GM12865 (cell line): ENCODE measurements around the gene NXPE3.

Experiments used
- DNase-seq: peaks from one replicate; pipeline ENCODE4 v3.0.0; 2010; ENCODE audit warnings: low read depth
- H3K4me3 ChIP-seq: 2 replicates; pipeline ENCODE4 v1.5.1; 2011; ENCODE audit warnings: mild to moderate bottlenecking, low read depth, low read length, control low read depth
- TF ChIP-seq, protein P1 (sequence below): IDR thresholded peaks from 2 replicates; pipeline ENCODE4 v1.5.1; 2011; ENCODE audit warnings: low read length, control low read depth, low read depth, inconsistent platforms; ENCODE audit not compliant: insufficient read depth; ENCODE audit errors: missing control alignments

The NXPE3 gene

DNA sequence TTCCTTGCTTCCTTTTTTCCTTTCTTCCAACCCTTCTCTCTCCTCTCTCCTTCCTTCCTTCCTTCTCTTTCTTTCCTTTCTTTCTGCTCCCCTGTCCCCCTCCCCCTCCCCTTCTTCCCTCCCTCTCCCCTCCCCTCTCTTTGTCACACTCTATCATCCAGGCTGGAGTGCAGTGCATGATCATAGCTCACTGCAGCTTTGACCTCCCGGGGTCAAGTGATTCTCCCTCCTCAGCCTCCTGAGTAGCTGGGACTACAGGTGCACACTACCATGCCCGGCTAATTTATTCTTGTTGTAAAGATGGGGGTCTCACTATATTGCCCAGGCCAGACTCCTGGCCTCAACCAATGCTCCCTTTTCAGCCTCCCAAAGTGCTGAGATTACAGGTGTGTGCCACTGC, 89.0 kb downstream of the NXPE3 start:
- TF ChIP-seq, protein P1, sequence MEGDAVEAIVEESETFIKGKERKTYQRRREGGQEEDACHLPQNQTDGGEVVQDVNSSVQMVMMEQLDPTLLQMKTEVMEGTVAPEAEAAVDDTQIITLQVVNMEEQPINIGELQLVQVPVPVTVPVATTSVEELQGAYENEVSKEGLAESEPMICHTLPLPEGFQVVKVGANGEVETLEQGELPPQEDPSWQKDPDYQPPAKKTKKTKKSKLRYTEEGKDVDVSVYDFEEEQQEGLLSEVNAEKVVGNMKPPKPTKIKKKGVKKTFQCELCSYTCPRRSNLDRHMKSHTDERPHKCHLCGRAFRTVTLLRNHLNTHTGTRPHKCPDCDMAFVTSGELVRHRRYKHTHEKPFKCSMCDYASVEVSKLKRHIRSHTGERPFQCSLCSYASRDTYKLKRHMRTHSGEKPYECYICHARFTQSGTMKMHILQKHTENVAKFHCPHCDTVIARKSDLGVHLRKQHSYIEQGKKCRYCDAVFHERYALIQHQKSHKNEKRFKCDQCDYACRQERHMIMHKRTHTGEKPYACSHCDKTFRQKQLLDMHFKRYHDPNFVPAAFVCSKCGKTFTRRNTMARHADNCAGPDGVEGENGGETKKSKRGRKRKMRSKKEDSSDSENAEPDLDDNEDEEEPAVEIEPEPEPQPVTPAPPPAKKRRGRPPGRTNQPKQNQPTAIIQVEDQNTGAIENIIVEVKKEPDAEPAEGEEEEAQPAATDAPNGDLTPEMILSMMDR: no peak
- no peak overlapping the region for H3K4me3 ChIP-seq
- DNase-seq: no peak

DNA sequence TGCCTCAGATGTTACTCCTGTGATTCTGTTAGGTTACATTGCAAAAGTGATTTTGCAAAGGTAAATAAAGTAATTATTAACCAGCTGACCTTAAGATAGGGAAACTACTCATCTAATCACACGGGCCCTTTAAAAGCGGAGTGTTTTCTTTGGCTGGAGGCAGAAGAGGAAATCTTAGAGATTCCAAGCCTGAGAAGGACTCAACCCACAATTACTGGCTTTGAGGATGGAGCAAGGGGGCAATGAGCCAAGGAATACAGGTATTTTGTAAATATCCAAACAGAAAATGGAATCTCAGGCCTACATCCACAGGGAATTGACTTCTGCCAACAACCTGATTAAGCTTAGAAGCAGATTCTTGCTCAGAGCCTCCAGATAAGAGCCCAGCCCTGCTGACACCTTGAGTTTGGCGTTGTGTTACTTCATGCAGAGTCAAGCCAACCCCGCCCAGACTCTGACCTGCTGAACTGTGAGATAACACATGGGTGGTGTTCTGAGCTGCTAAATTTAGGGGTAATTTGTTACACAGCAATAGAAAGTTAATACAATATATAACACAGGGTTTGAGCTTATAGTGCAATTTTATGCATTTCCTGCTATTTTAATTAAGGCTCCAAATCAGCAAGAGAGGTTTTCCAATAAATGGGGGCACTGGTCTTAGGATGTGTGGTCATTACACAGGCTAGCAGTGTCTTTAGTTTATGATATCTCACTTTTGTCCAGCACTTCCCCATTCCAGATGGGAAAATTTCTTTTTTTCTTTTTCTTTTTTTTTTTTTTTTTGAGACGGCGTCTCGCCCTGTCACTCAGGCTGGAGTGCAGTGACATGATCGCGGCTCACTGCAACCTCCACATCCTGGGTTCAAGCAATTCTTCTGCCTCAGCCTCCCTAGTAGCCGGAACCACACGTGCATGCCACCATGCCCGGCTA, 89.8 kb downstream of the NXPE3 start:
- no peak overlapping the region for H3K4me3 ChIP-seq
- TF ChIP-seq, protein P1: no peak
- DNase-seq: no peak

DNA sequence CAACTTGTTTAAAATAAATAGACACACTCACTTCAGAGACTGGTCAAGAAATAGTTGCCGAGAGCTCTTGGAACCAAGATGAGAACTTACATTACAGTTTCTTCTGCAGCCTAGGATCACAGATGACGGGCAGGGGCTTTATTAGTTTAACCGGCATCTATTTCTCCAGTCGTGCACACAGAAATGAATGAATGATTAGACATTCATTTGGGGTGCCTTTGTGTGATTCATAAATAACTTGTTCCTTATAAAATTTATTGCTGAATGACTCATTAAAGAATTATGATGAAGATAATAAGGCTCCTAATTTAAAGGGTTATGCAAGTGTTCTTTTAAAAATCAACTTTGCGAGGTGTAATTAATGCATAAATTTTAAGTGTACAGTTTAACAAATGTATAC, 91.1 kb downstream of the NXPE3 start:
- no peak for DNase-seq
- TF ChIP-seq, protein P1: no peak
- H3K4me3 ChIP-seq: no peak overlapping the region

DNA sequence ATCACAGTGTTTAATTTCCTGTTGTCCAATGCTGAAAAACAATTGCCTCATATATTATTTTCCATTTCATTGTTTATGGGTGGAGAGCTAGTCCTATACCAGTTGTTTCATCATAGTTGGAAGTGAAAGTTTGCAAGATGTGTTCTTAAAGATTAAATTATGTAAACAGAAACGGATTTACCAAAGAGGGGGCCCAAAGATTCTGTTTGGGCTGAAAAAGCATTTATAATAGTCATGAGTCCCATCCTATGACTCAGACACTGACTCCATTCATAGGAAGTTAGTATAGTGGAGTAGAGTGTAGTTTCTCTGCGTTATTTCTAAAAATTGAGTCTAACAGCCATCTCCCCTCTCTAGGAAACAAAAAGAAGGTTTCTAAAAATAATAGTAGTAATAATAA, 94.6 kb downstream of the NXPE3 start:
- no peak overlapping the region for H3K4me3 ChIP-seq
- TF ChIP-seq, protein P1: no peak
- DNase-seq: no peak

DNA sequence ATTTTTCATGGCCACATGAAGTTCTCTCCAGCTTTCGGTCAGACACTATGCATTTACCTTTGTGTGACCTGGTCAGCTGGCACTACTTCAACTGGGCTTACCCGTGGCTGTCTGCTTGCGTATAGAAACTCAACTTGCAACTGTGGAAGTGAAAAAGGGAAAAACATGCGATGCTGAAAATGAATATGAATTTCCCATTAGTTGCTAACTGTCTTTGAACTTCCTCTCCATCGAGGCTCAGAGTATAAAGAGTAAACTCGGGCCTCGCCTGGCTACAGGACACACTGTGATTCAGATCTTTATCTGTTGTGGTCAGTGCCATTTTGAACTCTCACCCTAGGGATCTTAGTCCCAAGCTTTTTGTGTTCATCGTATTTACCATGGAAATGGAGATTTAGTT, 97.1 kb downstream of the NXPE3 start:
- no peak overlapping the region for H3K4me3 ChIP-seq
- TF ChIP-seq, protein P1: no peak
- peak; percentile 34 for DNase-seq
